HFF-Myc (cell line): ENCODE results near the gene LRRC56.

ENCODE experiments used
- DNase-seq: peaks from one replicate; pipeline ENCODE4 v3.0.0-alpha.2; 2011; ENCODE audit warnings: low read depth; ENCODE audit errors: extremely low read depth
- H3K4me3 ChIP-seq: replicated peaks from 2 replicates; pipeline ENCODE4 v1.5.1; 2011; ENCODE audit warnings: low read depth, mild to moderate bottlenecking, control low read depth, low read length
- CTCF ChIP-seq: IDR thresholded peaks from 2 replicates; pipeline ENCODE4 v1.5.1; 2012; ENCODE audit warnings: mild to moderate bottlenecking, low read depth, low read length, control low read depth; ENCODE audit errors: missing control alignments

Gene LRRC56

DNA sequence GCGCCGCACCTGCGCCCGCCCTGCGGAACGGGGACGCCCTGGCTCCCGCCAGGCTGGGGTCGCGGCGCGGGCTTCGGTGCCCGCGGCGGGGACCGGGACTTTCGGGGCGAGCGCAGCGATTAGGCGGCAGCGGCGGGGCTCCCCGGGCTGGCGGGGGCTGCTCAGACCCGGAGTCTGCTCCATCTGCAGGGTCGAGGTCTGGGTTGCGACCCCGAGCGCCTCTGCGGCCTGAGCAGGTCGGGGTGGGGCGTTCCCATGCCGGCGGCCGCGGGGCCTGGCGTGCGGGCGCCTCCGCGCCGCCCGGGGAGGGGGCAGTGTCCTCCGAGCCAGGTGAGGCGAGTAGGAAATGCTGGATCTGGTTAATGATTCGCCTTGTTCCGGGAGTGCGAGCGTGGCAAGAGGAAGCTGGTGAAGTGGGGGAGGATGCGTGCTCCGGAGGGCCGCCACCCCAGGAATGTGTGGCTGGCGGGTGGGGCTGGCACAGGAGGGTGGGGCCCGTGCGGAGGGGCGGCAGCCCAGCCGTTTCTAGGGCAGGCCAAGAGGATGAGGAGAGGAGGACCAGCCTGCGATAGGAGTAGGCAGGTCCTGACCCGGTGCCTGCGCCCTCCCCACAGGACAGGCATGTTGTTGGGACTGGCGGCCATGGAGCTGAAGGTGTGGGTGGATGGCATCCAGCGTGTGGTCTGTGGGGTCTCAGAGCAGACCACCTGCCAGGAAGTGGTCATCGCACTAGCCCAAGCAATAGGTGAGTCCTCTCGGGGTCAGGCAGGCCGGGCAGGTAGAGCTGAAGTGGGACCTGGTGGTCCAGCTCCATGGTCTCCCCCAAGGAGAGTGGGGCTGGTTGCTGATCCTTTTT is 24.0 kb downstream of the LRRC56 start:
- no peak for DNase-seq
- H3K4me3 ChIP-seq, result peak overlapping the region; percentile 44
- no peak for TF ChIP-seq CTCF

DNA sequence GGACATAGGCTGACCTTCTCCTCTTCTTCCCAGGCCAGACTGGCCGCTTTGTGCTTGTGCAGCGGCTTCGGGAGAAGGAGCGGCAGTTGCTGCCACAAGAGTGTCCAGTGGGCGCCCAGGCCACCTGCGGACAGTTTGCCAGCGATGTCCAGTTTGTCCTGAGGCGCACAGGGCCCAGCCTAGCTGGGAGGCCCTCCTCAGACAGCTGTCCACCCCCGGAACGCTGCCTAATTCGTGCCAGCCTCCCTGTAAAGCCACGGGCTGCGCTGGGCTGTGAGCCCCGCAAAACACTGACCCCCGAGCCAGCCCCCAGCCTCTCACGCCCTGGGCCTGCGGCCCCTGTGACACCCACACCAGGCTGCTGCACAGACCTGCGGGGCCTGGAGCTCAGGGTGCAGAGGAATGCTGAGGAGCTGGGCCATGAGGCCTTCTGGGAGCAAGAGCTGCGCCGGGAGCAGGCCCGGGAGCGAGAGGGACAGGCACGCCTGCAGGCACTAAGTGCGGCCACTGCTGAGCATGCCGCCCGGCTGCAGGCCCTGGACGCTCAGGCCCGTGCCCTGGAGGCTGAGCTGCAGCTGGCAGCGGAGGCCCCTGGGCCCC is 24.8 kb downstream of the LRRC56 start:
- DNase-seq, result no peak
- H3K4me3 ChIP-seq, result no peak overlapping the region
- TF ChIP-seq CTCF, result no peak

GRCh38 chr11:563066-563811 is 25.9 kb downstream of the LRRC56 start:
- no peak for TF ChIP-seq CTCF
- DNase-seq, result no peak
- no peak overlapping the region for H3K4me3 ChIP-seq

DNA sequence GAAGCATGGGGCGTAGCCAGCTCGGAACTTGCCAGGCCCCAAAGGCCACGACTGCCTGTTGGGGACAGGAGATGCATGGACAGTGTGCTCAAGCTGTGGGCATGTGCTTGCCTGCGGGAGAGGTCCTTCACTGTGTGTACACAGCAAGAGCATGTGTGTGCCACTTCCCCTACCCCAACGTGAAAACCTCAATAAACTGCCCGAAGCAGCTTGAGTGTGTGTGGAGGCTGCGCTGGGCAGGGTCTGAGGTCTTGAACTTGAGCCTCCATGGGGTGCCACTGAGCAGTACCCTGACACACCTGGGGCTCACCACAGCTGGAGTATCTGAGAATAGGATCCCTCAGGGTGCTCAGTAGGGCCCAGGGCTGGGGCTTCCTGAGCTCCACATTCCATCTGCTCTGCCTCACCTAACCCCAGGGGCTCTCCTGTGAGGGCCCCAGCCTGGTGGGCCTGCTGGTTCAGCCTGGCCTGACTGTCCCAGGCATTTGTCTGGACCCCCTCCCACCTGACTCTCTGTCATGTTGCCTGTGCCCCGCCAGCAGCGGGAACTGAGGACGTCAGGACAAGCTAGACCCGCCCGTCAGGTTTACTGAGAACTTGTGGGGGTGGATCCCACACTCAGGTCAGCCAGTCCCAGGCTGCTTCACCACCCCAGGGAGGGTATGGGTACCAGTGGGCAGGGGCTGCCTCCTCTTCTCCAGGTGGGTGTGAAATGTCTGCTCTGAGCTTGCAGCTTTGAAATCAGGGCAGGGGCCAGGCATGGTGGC is 26.7 kb downstream of the LRRC56 start:
- TF ChIP-seq CTCF, result no peak
- no peak overlapping the region for H3K4me3 ChIP-seq
- no peak for DNase-seq

DNA sequence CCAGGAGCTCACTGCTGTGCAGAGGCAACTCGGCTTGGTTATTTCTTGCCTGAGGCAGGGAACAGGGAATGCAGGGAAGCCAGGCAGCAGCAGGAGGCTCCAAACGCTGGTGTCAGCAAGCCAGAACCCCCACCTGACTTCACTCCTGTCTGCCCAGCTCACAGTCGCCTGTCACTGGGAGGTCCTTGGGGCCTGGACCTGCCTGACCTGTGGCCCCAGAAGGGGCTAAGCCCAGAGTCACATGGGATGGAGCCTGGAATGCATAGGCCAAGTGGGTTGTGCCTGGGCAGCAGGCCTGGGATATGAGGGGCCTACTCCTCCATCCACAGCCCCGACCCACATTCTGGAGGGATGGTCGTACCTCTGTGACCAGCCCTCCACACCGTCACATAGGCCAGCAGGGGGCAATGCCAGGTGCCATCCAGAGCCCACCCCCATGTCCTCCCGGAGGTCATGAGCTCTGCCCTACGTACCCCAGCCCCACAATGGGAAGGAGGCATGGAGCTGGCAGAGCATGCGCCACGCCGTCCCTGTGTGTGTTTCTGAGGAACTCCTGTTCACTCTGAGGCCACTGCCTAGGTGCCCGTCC is 28.7 kb downstream of the LRRC56 start:
- H3K4me3 ChIP-seq, result no peak overlapping the region
- TF ChIP-seq CTCF, result no peak
- DNase-seq, result no peak

- no peak for DNase-seq
- H3K4me3 ChIP-seq, result no peak overlapping the region
- no peak for TF ChIP-seq CTCF
Observed at GRCh38 chr11:567011-567628, 29.8 kb downstream of the LRRC56 start.
